Muscle layer of colon (tissue), 2 donors: ENCODE measurements around the gene LYPD6B.

Source experiments
- H3K27ac ChIP-seq: one replicate; pipeline ENCODE4 v1.7.0; 2013; ENCODE audit warnings: low read depth, mild to moderate bottlenecking, low read length, moderate library complexity
- H3K27me3 ChIP-seq, 2 donors: one replicate each; pipeline ENCODE4 v1.7.0; 2013; ENCODE audit warnings: low read length in 2 of 2, mild to moderate bottlenecking in 2 of 2; ENCODE audit not compliant: insufficient read depth in 2 of 2, control insufficient read depth in 1 of 2
- H3K36me3 ChIP-seq: one replicate; pipeline ENCODE4 v1.7.0; 2013; ENCODE audit warnings: mild to moderate bottlenecking, low read length; ENCODE audit not compliant: insufficient read depth
- H3K4me1 ChIP-seq: one replicate; pipeline ENCODE4 v1.7.0; 2013; ENCODE audit warnings: mild to moderate bottlenecking, low read length; ENCODE audit not compliant: insufficient read depth
- H3K4me3 ChIP-seq, 2 donors: one replicate each; pipeline ENCODE4 v1.7.0; 2013; ENCODE audit warnings: low read length in 2 of 2, low read depth in 1 of 2, mild to moderate bottlenecking in 1 of 2, moderate library complexity in 1 of 2
- H3K9ac ChIP-seq: one replicate; pipeline ENCODE4 v1.7.0; 2013; ENCODE audit warnings: low read length
- H3K9me3 ChIP-seq: one replicate; pipeline ENCODE4 v1.7.0; 2013; ENCODE audit warnings: mild to moderate bottlenecking, low read length
- donor health status: abdominal sarcoma.
- donor health status: Adenocarcinoma of cecum.

LYPD6B gene

DNA sequence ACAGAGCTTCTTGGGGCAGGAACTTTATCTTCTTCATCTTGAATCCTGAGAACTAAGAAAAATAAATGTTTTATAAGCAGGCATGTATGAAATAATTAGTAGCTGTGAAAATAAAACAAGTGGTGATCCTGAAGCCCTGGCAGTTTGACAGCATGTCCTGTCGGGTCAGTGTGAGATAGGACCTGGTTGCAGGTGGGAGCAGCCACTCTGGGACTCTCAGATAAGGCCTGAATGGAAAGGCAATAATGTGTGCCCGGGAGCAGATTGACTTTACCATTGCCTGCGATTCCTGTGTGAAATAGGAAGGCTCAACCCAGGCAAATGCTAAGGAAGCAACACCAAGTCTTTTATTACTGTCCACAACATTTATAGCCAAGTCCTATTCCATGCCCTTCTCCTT is 132.4 kb downstream of the LYPD6B start:
- no peaks in the 10 kb centered on the region for H3K27me3 ChIP-seq
- H3K4me1 ChIP-seq: no peaks in the 10 kb centered on the region
- H3K4me3 ChIP-seq: no peak overlapping the region
- H3K36me3 ChIP-seq: no peaks in the 10 kb centered on the region
- no peak overlapping the region for H3K27ac ChIP-seq
- H3K9me3 ChIP-seq: no peaks in the 10 kb centered on the region
- H3K9ac ChIP-seq: no peak overlapping the region

DNA sequence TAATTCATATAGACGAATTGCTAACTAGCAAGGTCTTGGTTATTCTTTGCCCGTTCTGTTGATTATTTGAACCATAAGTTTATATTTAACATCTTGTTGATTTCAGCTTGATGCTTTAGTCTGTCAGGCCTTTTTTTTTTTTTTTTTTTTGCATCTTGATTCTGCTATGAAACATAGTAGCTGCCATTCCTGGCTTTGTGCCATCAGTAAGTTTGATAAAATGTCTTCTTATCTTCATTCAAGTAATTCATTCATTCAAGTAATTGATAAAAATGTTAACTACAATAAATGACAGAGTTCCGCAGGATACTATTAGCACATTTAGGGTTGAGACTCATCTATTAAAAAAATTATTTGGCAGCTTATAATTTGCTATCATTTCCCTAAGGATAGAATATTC is 134.7 kb downstream of the LYPD6B start:
- H3K9ac ChIP-seq: no peak overlapping the region
- H3K36me3 ChIP-seq: no peaks in the 10 kb centered on the region
- H3K4me3 ChIP-seq: no peak overlapping the region
- H3K4me1 ChIP-seq: no peaks in the 10 kb centered on the region
- no peaks in the 10 kb centered on the region for H3K9me3 ChIP-seq
- no peak overlapping the region for H3K27ac ChIP-seq
- no peaks in the 10 kb centered on the region for H3K27me3 ChIP-seq

DNA sequence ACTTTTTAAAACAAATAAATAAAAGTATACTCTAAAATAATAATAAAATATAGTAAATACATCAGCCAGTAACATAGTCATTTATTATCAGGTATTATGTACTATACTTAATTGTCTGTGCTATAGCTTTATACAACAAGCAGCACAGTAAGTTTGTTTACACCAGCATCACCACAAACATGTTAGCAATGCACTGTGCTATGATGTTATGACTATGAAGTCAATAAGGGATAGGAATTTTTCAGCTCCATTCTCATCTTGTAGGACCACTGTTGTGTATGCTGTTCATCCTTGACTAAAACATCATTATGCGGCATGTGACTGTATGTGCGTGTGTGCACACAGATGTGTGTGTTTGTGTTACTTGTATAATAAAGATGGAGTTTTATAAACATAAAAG is 137.5 kb downstream of the LYPD6B start:
- Histone ChIP-seq H3K4me3 (no peak overlapping the region), H3K27me3 (no peaks in the 10 kb centered on the region), H3K4me1 (no peaks in the 10 kb centered on the region), H3K9me3 (no peaks in the 10 kb centered on the region), H3K36me3 (no peaks in the 10 kb centered on the region), H3K9ac (no peak overlapping the region), H3K27ac (no peak overlapping the region)

DNA sequence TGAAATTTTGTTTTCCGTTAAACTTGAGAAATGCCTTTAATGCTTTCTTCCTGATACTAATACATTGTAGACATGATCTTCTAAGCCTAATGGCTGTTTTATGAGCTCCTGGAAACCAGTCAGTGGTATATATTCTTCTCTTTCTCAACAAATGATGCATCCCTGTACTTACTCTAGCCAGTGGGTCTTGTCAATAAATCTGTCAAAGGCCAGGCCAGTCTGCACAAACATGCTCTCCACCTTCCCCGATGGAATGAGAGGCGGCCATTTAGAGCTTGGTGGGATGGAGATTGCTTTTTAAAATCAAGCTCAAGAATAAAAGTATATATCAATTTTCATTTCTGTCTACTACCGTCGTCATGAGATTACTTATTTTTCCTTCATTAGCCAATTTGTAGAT is 140.1 kb downstream of the LYPD6B start:
- H3K4me3 ChIP-seq: no peak overlapping the region
- no peaks in the 10 kb centered on the region for H3K4me1 ChIP-seq
- H3K27ac ChIP-seq: no peak overlapping the region
- H3K9ac ChIP-seq: no peak overlapping the region
- no peaks in the 10 kb centered on the region for H3K27me3 ChIP-seq
- no peaks in the 10 kb centered on the region for H3K9me3 ChIP-seq
- H3K36me3 ChIP-seq: no peaks in the 10 kb centered on the region

- Histone ChIP-seq H3K9ac (no peak overlapping the region), H3K27ac (no peak overlapping the region), H3K4me1 (no peaks in the 10 kb centered on the region), H3K4me3 (no peak overlapping the region), H3K27me3 (no peaks in the 10 kb centered on the region), H3K9me3 (no peaks in the 10 kb centered on the region), H3K36me3 (no peaks in the 10 kb centered on the region)
Measured at GRCh38 chr2:149180226-149180875, 141.9 kb downstream of the LYPD6B start.

- Histone ChIP-seq H3K9ac (no peak overlapping the region), H3K9me3 (no peaks in the 10 kb centered on the region), H3K27me3 (no peaks in the 10 kb centered on the region), H3K36me3 (no peaks in the 10 kb centered on the region), H3K27ac (no peak overlapping the region), H3K4me1 (no peaks in the 10 kb centered on the region), H3K4me3 (no peak overlapping the region)
Measured at GRCh38 chr2:149183187-149183586, 144.7 kb downstream of the LYPD6B start.

DNA sequence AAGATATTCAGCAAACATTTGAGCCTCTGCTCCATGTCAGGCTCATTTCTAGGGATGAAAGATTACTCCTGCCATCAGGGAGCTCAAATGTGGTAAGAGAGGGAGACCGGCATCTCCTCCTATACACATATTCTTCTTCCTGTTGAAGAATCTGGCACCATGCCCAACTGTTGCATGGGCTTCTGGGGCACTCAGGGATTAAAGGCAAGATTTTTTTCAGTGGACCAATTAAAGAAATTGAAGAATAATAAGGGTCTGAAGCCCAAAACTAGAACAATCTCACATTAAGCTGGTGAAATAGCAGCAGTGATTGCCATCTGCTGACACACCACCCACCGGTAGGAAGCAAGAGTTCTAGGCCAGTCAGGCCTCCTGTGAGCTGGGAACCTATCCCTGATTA is 146.5 kb downstream of the LYPD6B start:
- no peak overlapping the region for H3K4me3 ChIP-seq
- H3K36me3 ChIP-seq: no peaks in the 10 kb centered on the region
- H3K27me3 ChIP-seq: no peaks in the 10 kb centered on the region
- H3K27ac ChIP-seq: no peak overlapping the region
- H3K4me1 ChIP-seq: no peaks in the 10 kb centered on the region
- H3K9ac ChIP-seq: no peak overlapping the region
- no peaks in the 10 kb centered on the region for H3K9me3 ChIP-seq

DNA sequence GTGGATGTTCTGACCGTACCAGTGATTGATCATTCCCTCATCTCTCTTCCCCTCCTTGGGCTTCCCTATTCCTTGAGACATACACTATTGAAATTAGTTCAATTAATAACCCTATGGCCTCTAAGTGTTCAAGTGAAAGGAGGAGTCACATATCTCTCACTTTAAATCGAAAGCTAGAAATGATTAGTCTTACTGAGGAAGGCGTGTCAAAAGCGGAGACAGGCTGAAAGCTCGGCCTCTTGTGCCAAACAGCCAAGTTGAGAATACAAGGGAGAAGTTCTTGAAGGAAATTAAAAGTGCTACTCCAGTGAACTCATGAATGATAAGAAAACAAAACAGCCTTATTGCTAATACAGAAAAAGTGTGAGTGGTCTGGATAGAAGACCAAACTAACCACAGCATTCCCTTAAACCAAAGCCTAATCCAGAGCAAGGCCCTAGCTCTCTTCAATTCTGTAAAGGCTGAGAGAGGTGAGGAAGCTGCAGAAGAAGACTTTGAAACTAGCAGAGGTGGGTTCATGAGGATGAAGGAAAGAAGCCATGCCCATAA is 147.5 kb downstream of the LYPD6B start:
- H3K36me3 ChIP-seq: no peaks in the 10 kb centered on the region
- no peak overlapping the region for H3K27ac ChIP-seq
- no peak overlapping the region for H3K4me3 ChIP-seq
- no peaks in the 10 kb centered on the region for H3K27me3 ChIP-seq
- H3K4me1 ChIP-seq: no peaks in the 10 kb centered on the region
- H3K9ac ChIP-seq: no peak overlapping the region
- H3K9me3 ChIP-seq: no peaks in the 10 kb centered on the region

GRCh38 chr2:149187057-149187456 is 148.6 kb downstream of the LYPD6B start:
- H3K4me3 ChIP-seq: no peak overlapping the region
- no peak overlapping the region for H3K27ac ChIP-seq
- no peaks in the 10 kb centered on the region for H3K4me1 ChIP-seq
- H3K36me3 ChIP-seq: no peaks in the 10 kb centered on the region
- no peak overlapping the region for H3K9ac ChIP-seq
- no peaks in the 10 kb centered on the region for H3K9me3 ChIP-seq
- H3K27me3 ChIP-seq: no peaks in the 10 kb centered on the region

- no peak overlapping the region for H3K9ac ChIP-seq
Measured at GRCh38 chr2:149188291-149188690, 149.8 kb downstream of the LYPD6B start.

DNA sequence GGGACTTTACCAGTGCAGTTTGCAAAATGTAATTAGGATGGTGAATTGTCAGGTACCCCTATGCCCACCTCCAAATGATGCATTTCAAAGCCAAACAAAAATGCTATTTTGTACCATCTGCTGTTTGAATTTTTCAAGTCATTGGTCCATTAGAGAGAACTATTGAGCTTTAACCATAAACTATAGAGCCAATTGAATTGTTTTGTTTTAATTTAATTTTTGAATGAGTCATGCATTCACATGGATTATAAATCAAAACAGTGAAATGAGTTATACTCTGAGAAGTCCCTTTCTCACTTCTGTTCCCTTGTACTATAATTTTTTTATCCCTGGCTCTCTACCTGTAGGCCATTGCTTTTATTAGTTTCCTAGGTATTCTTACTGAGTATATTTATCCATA is 151.3 kb downstream of the LYPD6B start:
- Histone ChIP-seq H3K36me3 (no peaks in the 10 kb centered on the region), H3K4me3 (no peak overlapping the region), H3K27me3 (no peaks in the 10 kb centered on the region)

More at GRCh38 chr2:149188291-149188690, 149.8 kb downstream of the LYPD6B start:
- Histone ChIP-seq H3K9me3 (no peaks in the 10 kb centered on the region), H3K27ac (no peak overlapping the region), H3K4me1 (no peaks in the 10 kb centered on the region), H3K27me3 (no peaks in the 10 kb centered on the region), H3K36me3 (no peaks in the 10 kb centered on the region), H3K4me3 (no peak overlapping the region)

DNA sequence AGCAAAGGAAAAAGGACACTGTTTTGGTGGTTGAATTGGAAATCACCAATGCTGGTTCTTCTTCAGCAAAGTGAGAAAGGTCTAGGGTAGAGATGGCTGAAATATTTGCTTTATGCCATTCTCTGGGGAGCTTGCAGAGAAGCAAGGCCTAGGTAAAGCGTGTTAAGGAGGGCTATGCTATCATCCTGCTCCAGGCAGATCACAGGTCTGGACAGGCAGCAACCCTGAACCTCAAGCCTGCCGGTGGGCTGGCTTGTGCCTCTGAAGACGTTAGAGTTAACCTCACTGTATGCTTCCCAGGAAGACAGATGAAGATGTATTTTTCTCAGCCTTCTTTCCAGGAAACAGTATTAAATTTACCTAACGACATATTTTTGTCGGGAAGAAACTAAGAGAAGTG is 153.4 kb downstream of the LYPD6B start:
- no peak overlapping the region for H3K27ac ChIP-seq
- no peaks in the 10 kb centered on the region for H3K4me1 ChIP-seq
- H3K9me3 ChIP-seq: no peaks in the 10 kb centered on the region
- H3K9ac ChIP-seq: no peak overlapping the region
- no peaks in the 10 kb centered on the region for H3K27me3 ChIP-seq
- no peaks in the 10 kb centered on the region for H3K36me3 ChIP-seq
- H3K4me3 ChIP-seq: no peak overlapping the region

More for the DNA sequence above, 151.3 kb downstream of the LYPD6B start:
- H3K27ac ChIP-seq: no peak overlapping the region
- no peaks in the 10 kb centered on the region for H3K9me3 ChIP-seq
- H3K9ac ChIP-seq: no peak overlapping the region
- H3K4me1 ChIP-seq: no peaks in the 10 kb centered on the region
